ENCODE data around the gene SSR4.
A peak's percentile ranks its signal among the peaks of the same experiment; 100 is the strongest.

The SSR4 gene

DNA sequence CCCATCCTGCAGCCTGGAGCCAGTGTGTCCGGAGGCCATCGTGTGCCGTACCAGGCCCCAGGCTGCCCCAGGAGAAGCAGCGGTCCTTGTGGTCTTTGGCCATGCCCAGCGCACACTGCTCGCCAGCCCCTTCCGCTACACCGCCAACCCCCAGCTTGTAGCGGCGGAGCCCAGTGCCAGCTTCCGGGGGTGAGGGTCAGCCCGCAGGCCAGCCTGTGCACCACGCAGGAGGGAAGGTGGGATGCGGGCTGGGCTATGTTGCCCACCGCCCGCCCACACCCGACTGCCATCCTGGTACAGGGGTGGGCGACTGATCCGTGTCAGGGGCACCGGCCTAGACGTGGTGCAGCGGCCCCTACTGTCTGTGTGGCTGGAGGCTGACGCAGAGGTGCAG lies 21.3 kb upstream of the SSR4 start:
- Mint-ChIP-seq H3K4me1 (no peaks in the 10 kb centered on the region), H3K9me3 (no peaks in the 10 kb centered on the region), H3K27me3 (peaks cover 3% of the 10 kb centered on the region), H3K4me3 (no peak overlapping the region), H3K36me3 (no peaks in the 10 kb centered on the region), H3K27ac (no peak overlapping the region)
- CTCF ChIA-PET: interaction anchor here (1.4 kb wide), 1 partner anchor 174 kb away, joined by 3 read pairs; no protein-coding TSS in a partner anchor
- peak; percentile 7 for DNase-seq

DNA sequence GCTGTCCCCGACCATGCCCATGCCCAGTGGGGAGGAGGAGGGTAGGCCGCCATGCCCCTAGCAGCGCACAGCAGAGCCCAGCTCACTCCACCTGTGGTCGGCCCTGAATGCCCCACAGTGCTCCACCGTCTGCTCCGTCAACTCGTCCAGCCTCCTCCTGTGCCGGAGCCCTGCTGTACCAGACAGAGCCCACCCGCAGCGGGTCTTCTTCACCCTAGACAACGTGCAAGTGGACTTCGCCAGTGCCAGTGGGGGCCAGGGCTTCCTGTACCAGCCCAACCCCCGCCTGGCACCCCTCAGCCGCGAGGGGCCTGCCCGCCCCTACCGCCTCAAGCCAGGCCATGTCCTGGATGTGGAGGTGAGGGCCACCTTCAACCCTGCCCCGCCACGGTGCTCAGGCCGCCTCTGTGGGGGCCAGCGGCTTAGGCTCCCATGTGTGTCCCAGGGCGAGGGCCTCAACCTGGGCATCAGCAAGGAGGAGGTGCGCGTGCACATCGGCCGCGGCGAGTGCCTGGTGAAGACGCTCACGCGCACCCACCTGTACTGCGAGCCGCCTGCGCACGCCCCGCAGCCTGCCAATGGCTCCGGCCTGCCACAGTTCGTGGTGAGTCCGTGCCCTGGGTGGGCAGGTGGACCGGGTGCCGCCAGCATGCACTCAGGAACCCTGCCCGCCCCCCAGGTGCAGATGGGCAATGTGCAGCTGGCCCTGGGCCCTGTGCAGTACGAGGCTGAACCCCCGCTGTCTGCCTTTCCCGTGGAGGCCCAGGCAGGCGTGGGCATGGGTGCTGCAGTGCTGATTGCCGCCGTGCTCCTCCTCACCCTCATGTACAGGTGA lies 20.5 kb upstream of the SSR4 start:
- H3K27me3 Mint-ChIP-seq: peaks cover 6% of the 10 kb centered on the region
- H3K36me3 Mint-ChIP-seq: no peaks in the 10 kb centered on the region
- no peak overlapping the region for H3K4me3 Mint-ChIP-seq
- H3K4me1 Mint-ChIP-seq: no peaks in the 10 kb centered on the region
- H3K27ac Mint-ChIP-seq: no peak overlapping the region
- no peaks in the 10 kb centered on the region for H3K9me3 Mint-ChIP-seq
- CTCF ChIA-PET: no interaction called here
- DNase-seq: peak; percentile 8

DNA sequence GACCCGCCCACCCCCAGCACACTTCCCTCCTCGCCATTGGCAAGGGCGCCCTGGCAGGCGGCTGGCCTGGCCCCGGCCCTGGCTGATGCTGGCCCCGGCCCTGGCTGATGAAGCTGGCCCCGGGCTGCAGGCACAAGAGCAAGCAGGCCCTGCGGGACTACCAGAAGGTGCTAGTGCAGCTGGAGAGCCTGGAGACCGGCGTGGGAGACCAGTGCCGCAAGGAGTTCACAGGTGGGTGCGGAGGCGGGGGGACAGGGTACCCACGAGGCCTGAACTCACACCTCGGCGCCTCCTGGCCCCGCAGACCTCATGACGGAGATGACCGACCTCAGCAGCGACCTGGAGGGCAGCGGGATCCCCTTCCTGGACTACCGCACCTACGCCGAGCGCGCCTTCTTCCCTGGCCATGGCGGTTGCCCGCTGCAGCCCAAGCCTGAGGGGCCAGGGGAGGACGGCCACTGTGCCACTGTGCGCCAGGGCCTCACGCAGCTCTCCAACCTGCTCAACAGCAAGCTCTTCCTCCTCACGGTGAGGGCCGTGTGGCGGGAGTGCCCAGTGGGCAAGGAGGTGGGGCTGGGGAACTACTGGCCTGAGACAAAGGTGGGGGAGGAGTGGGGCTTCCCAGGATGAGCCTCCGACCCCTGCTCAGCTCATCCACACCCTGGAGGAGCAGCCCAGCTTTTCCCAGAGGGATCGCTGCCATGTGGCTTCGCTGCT lies 19.7 kb upstream of the SSR4 start:
- CTCF ChIA-PET: no interaction called here
- no peaks in the 10 kb centered on the region for H3K9me3 Mint-ChIP-seq

DNA sequence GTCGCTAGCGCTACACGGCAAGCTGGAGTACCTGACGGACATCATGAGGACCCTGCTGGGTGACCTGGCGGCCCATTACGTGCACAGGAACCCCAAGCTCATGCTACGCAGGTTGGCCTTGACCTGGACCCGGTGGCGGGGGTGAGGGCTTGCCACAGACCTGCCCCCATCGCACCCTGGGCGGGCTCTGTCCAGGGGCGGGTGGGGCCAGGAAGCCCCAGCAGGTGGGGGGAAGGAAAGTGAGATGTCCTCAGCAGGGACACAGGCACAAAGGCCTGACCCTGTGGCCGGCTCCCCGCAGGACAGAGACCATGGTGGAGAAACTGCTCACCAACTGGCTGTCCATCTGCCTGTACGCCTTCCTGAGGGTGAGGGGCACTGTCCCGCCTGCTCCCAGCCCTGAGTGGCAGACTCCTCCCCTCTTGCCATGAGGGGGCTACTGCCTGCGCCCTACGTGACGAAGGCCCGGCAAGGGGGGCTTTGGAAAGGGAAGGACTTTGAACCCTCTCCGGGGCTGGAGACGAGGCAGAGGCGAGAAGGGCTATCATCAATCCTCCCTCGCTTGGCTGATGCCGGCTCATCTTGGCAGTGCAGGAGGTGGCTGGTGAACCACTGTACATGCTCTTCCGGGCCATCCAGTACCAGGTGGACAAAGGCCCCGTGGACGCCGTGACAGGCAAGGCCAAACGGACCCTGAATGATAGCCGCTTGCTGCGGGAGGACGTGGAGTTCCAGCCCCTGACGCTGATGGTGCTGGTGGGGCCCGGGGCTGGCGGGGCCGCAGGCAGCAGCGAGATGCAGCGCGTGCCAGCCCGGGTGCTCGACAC lies 19.0 kb upstream of the SSR4 start:
- no peaks in the 10 kb centered on the region for H3K4me1 Mint-ChIP-seq

More for the DNA sequence above, 19.7 kb upstream of the SSR4 start:
- peak; percentile 14 for DNase-seq
- Mint-ChIP-seq H3K27me3 (peaks cover 14% of the 10 kb centered on the region), H3K36me3 (no peaks in the 10 kb centered on the region), H3K27ac (no peak overlapping the region), H3K4me3 (no peak overlapping the region), H3K4me1 (no peaks in the 10 kb centered on the region)

GRCh38 chrX:153776120-153776599 lies 18.3 kb upstream of the SSR4 start:
- DNase-seq: peak; percentile 3
- no peak overlapping the region for H3K4me3 Mint-ChIP-seq
- CTCF ChIA-PET: no interaction called here
- no peaks in the 10 kb centered on the region for H3K4me1 Mint-ChIP-seq
- H3K36me3 Mint-ChIP-seq: no peaks in the 10 kb centered on the region
- peaks cover 25% of the 10 kb centered on the region for H3K27me3 Mint-ChIP-seq
- H3K27ac Mint-ChIP-seq: no peak overlapping the region
- H3K9me3 Mint-ChIP-seq: no peaks in the 10 kb centered on the region

More for the DNA sequence above, 19.0 kb upstream of the SSR4 start:
- Mint-ChIP-seq H3K4me3 (no peak overlapping the region), H3K27ac (no peak overlapping the region), H3K36me3 (no peaks in the 10 kb centered on the region), H3K27me3 (peaks cover 21% of the 10 kb centered on the region), H3K9me3 (no peaks in the 10 kb centered on the region)
- no peak for DNase-seq
- CTCF ChIA-PET: no interaction called here

DNA sequence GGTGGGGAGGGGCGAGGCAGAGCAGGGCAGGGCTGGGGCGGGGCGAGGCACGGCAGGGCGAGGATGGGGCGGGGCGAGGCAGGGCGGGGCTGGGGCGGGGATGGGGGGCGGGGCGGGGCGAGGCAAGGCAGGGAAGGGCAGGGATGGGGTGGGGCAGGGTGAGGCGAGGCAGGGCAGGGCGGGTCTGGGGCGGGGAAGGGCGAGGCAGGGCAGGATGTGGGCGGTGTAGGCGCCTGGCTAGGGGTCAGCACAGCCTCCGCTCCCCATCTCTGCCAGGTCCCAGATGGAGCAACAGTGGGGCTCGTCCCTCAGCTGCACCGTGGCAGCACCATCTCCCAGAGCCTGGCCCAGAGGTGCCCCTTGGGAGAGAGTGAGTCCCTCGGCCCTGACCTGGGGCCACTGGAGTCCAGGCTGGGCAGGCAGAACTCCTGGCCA lies 17.8 kb upstream of the SSR4 start:
- Mint-ChIP-seq H3K9me3 (no peaks in the 10 kb centered on the region), H3K27ac (no peak overlapping the region), H3K4me3 (no peak overlapping the region), H3K27me3 (peaks cover 29% of the 10 kb centered on the region), H3K36me3 (no peaks in the 10 kb centered on the region), H3K4me1 (no peaks in the 10 kb centered on the region)
- CTCF ChIA-PET: no interaction called here
- DNase-seq: peak; percentile 6

DNA sequence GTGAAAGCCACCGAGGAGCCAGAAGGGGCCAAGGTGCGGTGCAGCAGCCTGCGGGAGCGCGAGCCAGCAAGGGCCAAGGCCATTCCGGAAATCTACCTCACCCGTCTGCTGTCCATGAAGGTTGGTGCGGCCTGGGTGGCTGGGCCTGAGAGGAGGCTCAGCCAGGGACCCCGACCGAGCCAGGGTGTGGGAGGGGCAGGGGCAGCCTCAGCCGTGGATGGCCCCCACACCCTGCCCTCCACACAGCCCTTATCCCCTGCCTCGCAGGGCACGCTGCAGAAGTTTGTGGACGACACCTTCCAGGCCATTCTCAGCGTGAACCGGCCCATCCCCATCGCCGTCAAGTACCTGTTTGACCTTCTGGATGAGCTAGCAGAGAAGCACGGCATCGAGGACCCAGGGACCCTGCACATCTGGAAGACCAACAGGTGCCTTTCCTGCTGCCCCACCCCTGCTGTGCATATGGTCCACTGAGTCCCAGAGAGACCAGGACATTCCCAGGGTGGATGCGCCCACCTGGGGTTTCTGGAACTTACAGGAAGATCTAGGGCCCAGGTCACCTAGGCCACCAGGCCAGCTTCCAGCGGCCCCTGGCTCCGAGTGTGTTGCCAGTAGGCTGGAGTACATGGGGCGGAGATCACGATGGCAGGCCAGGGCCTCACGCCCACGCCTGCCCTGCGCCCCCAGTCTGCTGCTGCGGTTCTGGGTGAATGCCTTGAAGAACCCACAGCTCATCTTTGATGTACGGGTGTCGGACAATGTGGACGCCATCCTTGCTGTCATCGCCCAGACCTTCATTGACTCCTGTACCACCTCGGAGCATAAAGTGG lies 17.0 kb upstream of the SSR4 start:
- H3K4me3 Mint-ChIP-seq: no peak overlapping the region
- H3K9me3 Mint-ChIP-seq: no peaks in the 10 kb centered on the region
- peak; percentile 3 for DNase-seq
- CTCF ChIA-PET: interaction anchor here (0.5 kb wide), 1 partner anchor 74 kb away, joined by 3 read pairs; no protein-coding TSS in a partner anchor
- no peaks in the 10 kb centered on the region for H3K4me1 Mint-ChIP-seq
- peaks cover 29% of the 10 kb centered on the region for H3K27me3 Mint-ChIP-seq
- no peaks in the 10 kb centered on the region for H3K36me3 Mint-ChIP-seq
- no peak overlapping the region for H3K27ac Mint-ChIP-seq

DNA sequence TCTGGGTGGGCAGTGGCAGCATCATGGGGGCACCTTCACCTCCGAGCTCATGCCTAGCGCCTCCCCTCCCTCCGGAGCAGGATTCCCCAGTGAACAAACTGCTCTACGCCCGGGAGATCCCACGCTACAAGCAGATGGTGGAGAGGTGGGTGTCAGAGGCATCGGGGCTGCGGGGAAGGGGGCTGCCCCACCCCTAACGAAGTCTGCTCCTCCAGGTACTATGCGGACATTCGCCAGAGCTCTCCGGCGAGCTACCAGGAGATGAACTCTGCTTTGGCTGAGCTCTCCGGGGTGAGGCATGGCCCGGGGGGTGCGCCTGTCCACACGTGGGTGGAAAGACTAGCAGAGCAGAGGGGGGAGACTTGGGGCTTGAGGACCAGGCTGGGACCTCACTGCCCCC lies 16.3 kb upstream of the SSR4 start:
- Mint-ChIP-seq H3K4me1 (no peaks in the 10 kb centered on the region), H3K27me3 (peaks cover 29% of the 10 kb centered on the region), H3K9me3 (no peaks in the 10 kb centered on the region), H3K36me3 (no peaks in the 10 kb centered on the region), H3K4me3 (no peak overlapping the region), H3K27ac (no peak overlapping the region)
- no peak for DNase-seq
- CTCF ChIA-PET: no interaction called here

DNA sequence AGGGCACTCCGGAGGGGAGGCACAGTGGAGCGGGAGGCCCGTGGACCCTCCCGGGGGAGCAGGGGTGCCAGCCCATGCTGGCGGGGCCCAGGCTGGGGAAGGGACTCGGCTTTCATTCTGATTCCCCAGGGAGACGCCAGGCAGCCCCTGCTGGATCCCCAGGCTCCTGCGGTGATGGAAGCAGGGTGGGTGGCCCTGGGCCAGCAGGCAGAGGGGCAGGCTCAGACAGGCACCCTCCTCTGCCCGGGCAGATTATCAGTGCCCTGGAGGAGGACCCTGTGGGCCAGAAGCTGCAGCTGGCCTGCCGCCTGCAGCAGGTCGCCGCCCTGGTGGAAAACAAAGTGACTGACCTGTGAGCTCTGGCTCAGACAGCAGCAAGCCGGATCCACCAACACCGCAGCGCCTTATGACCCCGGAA lies 15.8 kb upstream of the SSR4 start:
- CTCF ChIA-PET: no interaction called here
- no peak for DNase-seq
- peaks cover 29% of the 10 kb centered on the region for H3K27me3 Mint-ChIP-seq

DNA sequence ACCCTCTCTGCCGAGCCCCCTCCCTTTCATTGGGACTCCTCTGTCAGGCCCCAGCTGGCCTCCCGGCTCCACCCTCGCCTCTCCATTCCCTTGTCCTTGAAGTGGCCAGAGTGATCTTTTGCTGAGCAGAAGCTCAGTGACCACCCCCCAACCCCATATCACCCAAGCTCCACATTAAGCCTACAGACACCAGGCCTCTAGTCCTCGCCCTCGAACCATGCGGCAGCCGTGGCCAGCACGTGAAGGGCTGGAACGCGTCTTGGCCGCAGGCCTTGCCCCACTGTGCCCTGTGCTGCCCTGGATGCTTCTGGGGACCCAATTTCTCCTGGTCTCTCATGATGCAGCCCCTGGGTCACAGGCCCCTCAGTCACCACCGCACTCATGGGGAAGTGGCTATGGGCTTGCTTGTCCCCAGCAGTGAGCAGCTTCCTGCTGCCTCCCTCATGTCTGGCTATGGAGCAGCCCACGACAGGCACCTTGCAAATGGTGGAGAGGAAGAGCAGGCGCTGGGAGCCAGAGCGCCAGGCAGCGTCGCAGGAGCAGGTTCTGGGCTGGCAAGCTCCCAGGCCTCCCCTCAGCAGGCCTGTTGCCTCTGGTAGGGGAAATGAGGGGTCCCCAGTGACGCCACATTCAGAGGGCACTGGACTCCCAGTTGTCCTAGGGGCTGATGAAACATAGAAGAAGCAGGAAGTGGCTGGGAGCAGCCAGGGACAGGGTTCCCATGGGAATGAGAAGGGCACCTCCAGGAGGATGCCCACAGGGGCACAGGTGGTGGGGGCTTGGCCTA lies 14.4 kb upstream of the SSR4 start:
- CTCF ChIA-PET: no interaction called here
- no peaks in the 10 kb centered on the region for H3K9me3 Mint-ChIP-seq
- no peaks in the 10 kb centered on the region for H3K36me3 Mint-ChIP-seq
- no peak overlapping the region for H3K4me3 Mint-ChIP-seq
- peaks cover 29% of the 10 kb centered on the region for H3K27me3 Mint-ChIP-seq
- no peaks in the 10 kb centered on the region for H3K4me1 Mint-ChIP-seq
- no peak for DNase-seq
- peak overlapping the region; percentile 49 for H3K27ac Mint-ChIP-seq

More for the DNA sequence above, 15.8 kb upstream of the SSR4 start:
- Mint-ChIP-seq H3K9me3 (no peaks in the 10 kb centered on the region), H3K36me3 (no peaks in the 10 kb centered on the region), H3K4me1 (no peaks in the 10 kb centered on the region), H3K4me3 (no peak overlapping the region), H3K27ac (no peak overlapping the region)

DNA sequence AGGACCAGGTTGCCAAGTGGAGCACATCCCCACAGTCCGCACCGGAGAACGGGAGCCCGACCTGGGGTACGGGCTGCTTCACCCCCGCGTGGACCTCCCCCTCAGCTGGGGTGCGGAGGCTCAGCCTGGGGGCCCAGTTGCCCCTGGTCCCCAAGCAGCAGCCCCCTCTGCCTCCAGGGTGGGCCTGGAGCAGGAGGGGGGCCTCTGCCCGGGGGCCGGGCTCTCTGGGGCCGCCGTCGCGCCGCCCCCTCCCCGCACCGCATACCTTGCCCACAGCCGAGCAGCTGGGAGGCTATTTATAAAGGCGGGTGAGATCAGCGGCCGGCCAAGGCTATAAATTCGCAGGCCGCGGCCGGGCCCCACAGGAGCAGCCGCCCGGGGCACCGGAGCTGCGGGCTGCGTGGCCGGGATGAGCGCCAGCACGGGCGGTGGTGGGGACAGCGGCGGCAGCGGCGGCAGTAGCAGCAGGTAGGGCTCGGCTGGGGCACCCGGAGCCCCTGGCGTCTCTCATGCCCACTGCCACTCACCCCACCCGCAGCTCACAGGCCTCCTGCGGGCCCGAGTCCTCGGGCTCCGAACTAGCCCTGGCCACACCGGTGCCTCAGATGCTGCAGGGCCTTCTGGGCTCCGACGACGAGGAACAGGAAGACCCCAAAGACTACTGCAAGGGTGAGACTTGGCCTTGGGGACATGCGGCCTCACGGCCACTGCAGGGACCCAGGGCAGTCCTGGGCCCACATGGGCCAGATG lies 13.6 kb upstream of the SSR4 start, which contains the start of gene SRPK3:
TSS of gene SRPK3 (plus strand) at position 364 of the 750 bp plus-strand sequence. CDS start at position 410, 46 bp downstream.
- Mint-ChIP-seq H3K27ac (peak within 1 kb of the TSS; percentile 49), H3K36me3 (no peaks in the 10 kb centered on the region), H3K27me3 (peaks cover 29% of the 10 kb centered on the region), H3K4me3 (no peak within 1 kb of the TSS), H3K4me1 (no peaks in the 10 kb centered on the region), H3K9me3 (no peaks in the 10 kb centered on the region)
- CTCF ChIA-PET: no interaction called here
- no peak for DNase-seq

DNA sequence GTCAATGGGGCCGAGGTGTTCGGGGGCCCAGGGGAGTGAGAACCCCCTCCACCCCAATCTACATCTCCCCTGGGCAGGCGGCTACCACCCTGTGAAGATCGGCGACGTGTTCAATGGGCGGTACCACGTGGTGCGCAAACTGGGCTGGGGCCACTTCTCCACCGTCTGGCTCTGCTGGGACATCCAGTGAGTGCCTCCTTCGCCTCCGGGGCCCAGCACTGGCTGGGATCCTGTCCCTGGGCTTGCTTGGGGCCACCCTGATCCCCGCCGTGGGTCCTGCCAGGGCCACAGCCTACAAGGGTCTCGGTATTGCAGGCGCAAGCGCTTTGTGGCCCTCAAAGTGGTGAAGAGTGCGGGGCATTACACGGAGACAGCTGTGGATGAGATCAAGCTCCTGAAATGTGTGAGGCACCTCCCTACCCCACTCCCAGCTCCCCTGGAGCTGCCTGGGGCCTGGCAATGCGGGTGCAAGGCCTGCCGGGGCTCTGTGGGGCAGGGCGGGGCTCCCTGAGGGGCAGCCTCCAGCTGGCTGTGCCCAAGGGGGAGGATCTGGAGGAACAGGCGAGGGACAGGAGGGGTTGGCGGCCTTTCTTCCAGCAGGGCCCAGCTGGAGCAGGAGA lies 12.9 kb upstream of the SSR4 start:
- no peaks in the 10 kb centered on the region for H3K9me3 Mint-ChIP-seq
- H3K27me3 Mint-ChIP-seq: peaks cover 29% of the 10 kb centered on the region
- CTCF ChIA-PET: no interaction called here
- H3K4me3 Mint-ChIP-seq: no peak overlapping the region
- no peak overlapping the region for H3K27ac Mint-ChIP-seq
- DNase-seq: no peak
- H3K36me3 Mint-ChIP-seq: no peaks in the 10 kb centered on the region
- no peaks in the 10 kb centered on the region for H3K4me1 Mint-ChIP-seq

All from activated naive CD4-positive, alpha-beta T cell treated with anti-CD3 and anti-CD28 coated beads, Interleukin-2, amount 10 ng/mL, durations not matched to agents 7 days and 5 days (primary cell).